SK-N-SH (cell line): ENCODE data around the gene MAD1L1. TPM values are rescaled to one million over a fixed set of nuclear protein-coding genes. Genes with fewer than 3 reads are reported as not detected.

Source experiments
- CTCF ChIA-PET: fragments of 300-600, 350-600 bp; formaldehyde crosslinking; extraction: SDS; loops from one replicate; lab custom pipeline; 2021; lab: Yijun Ruan, JAX
- POLR2A ChIA-PET: fragments of 350-600 bp; sonication (Branson Sonifier 250); formaldehyde crosslinking; extraction: SDS; loops from one replicate; lab custom pipeline; 2020; ENCODE audit warnings: antibody characterized with exemption, inconsistent platforms; lab: Yijun Ruan, JAX
- DNase-seq: peaks from one replicate; pipeline ENCODE4 v3.0.0; 2012
- H2AFZ ChIP-seq: fragments of 200-600 bp; sonication (generic); 2 replicates; pipeline ENCODE4 v1.8.1; 2016; ENCODE audit warnings: antibody characterized with exemption, mild to moderate bottlenecking, low read depth
- H3F3A ChIP-seq: fragments of 200-600 bp; sonication (generic); replicated peaks from 2 replicates; pipeline ENCODE3; 2016; ENCODE audit warnings: antibody characterized with exemption, mild to moderate bottlenecking; ENCODE audit not compliant: insufficient read depth
- H3K27ac ChIP-seq, 2 experiments: fragments of 200-500 bp in 1 of 2; fragments of 200-600 bp in 1 of 2; sonication (Bioruptor generic) in 1 of 2; sonication (generic), shearing (Covaris generic) in 1 of 2; 2 replicates each; pipeline versions ENCODE4 v1.5.1 to v1.6.1; 2014 to 2016; ENCODE audit warnings: low read depth in 2 of 2, inconsistent platforms in 1 of 2, low read length in 1 of 2, mild to moderate bottlenecking in 1 of 2, mixed read lengths in 1 of 2
- H3K27me3 ChIP-seq: fragments of 200-600 bp; sonication (generic), shearing (Covaris generic); 2 replicates; pipeline ENCODE4 v1.6.1; 2016; ENCODE audit warnings: mixed run types; ENCODE audit not compliant: insufficient read depth
- H3K36me3 ChIP-seq, 2 experiments: fragments of 200-500 bp in 1 of 2; fragments of 200-600 bp in 1 of 2; sonication (Bioruptor generic) in 1 of 2; sonication (generic) in 1 of 2; replicated peaks in 1 of 2; 2 replicates each; pipeline versions ENCODE3 to v1.5.1; 2014 to 2016; ENCODE audit warnings: low read length in 1 of 2, mild to moderate bottlenecking in 1 of 2; ENCODE audit not compliant: insufficient read depth in 2 of 2, control insufficient read depth in 1 of 2
- H3K4me1 ChIP-seq, 2 experiments: fragments of 200-500 bp in 1 of 2; fragments of 200-600 bp in 1 of 2; sonication (Bioruptor generic) in 1 of 2; sonication (generic), shearing (Covaris generic) in 1 of 2; 2 replicates each; pipeline versions ENCODE4 v1.5.1 to v1.6.1; 2014 to 2016; ENCODE audit warnings: low read depth in 1 of 2, low read length in 1 of 2, mixed run types in 1 of 2; ENCODE audit not compliant: insufficient read depth in 2 of 2, control insufficient read depth in 1 of 2
- H3K4me2 ChIP-seq: fragments of 200-600 bp; sonication (generic), shearing (Covaris generic); 2 replicates; pipeline ENCODE4 v1.6.1; 2017; ENCODE audit warnings: mixed run types
- H3K4me3 ChIP-seq, 2 experiments: fragments of 200-500 bp in 1 of 2; fragments of 200-600 bp in 1 of 2; sonication (Bioruptor generic) in 1 of 2; sonication (generic), shearing (Covaris generic) in 1 of 2; 2 replicates each; pipeline versions ENCODE4 v1.5.1 to v1.8.1; 2014 to 2016; ENCODE audit warnings: low read depth in 2 of 2, inconsistent platforms in 1 of 2, low read length in 1 of 2, mild to moderate bottlenecking in 1 of 2, mixed read lengths in 1 of 2, moderate library complexity in 1 of 2
- H3K79me2 ChIP-seq: fragments of 200-600 bp; sonication (generic); 2 replicates; pipeline ENCODE4 v1.8.1; 2017; ENCODE audit warnings: mild to moderate bottlenecking; ENCODE audit not compliant: insufficient read depth
- H3K9ac ChIP-seq: fragments of 200-600 bp; sonication (generic); 2 replicates; pipeline ENCODE4 v1.6.1; 2017; ENCODE audit warnings: mixed run types
- H3K9me2 ChIP-seq: fragments of 200-600 bp; sonication (generic); 2 replicates; pipeline ENCODE4 v1.6.1; 2017; ENCODE audit warnings: mixed run types
- H3K9me3 ChIP-seq: fragments of 200-600 bp; sonication (generic); 2 replicates; pipeline ENCODE4 v1.6.1; 2017; ENCODE audit warnings: mixed run types, mild to moderate bottlenecking, moderate library complexity
- H4K20me1 ChIP-seq: fragments of 200-600 bp; sonication (generic); 2 replicates; pipeline ENCODE4 v1.6.1; 2017; ENCODE audit warnings: mild to moderate bottlenecking, mixed run types; ENCODE audit not compliant: insufficient read depth
- CHD2 ChIP-seq: fragments of 150-350 bp; IDR thresholded peaks from 2 replicates; pipeline ENCODE4 v1.6.1; 2018; ENCODE audit warnings: low read length; ENCODE audit not compliant: partially characterized antibody
- ELF1 ChIP-seq: IDR thresholded peaks from 2 replicates; pipeline ENCODE4 v1.4.0; 2012
- EP300 ChIP-seq, 2 experiments: IDR thresholded peaks; 2 replicates each; pipeline versions ENCODE4 v1.4.0 to v1.6.1; 2012; ENCODE audit warnings: borderline replicate concordance in 1 of 2, low read depth in 1 of 2, low read length in 1 of 2
- FOSL2 ChIP-seq: IDR thresholded peaks from 2 replicates; pipeline ENCODE4 v1.4.0; 2012; ENCODE audit warnings: low read depth, mild to moderate bottlenecking, moderate library complexity, borderline replicate concordance
- FOXM1 ChIP-seq: IDR thresholded peaks from 2 replicates; pipeline ENCODE4 v1.4.0; 2012; ENCODE audit warnings: low read depth, mild to moderate bottlenecking
- GATA2 ChIP-seq: sonication (generic); formaldehyde crosslinking; IDR thresholded peaks from 2 replicates; pipeline ENCODE4 v1.5.0; 2020; ENCODE audit warnings: mild to moderate bottlenecking, missing genetic modification reagents
- JUND ChIP-seq: IDR thresholded peaks from 2 replicates; pipeline ENCODE4 v1.4.0; 2012
- MXI1 ChIP-seq: IDR thresholded peaks from 2 replicates; pipeline ENCODE4 v1.6.1; 2012; ENCODE audit warnings: mild to moderate bottlenecking, low read depth, low read length, improper control_type of control experiment
- NFIC ChIP-seq: IDR thresholded peaks from 2 replicates; pipeline ENCODE4 v1.4.0; 2012; ENCODE audit warnings: borderline replicate concordance
- POLR2AphosphoS5 ChIP-seq: IDR thresholded peaks from 2 replicates; pipeline ENCODE4 v1.6.1; 2012; ENCODE audit warnings: low read depth, low read length
- RCOR1 ChIP-seq: fragments of 150-350 bp; IDR thresholded peaks from 2 replicates; pipeline ENCODE4 v1.6.1; 2017; ENCODE audit warnings: antibody characterized with exemption, low read length
- RXRA ChIP-seq: IDR thresholded peaks from 2 replicates; pipeline ENCODE4 v1.4.0; 2012; ENCODE audit warnings: low read depth, mild to moderate bottlenecking, borderline replicate concordance
- WGBS: methylation state at CpG from one replicate; pipeline ENCODE4 v1.1.6; 2017; ENCODE audit warnings: low lambda C conversion rate; 5-methylcytosine and 5-hydroxymethylcytosine counted together
- polyA plus RNA-seq, 3 experiments: library from polyadenylated mRNA; depleted of rRNA; stranded (reverse); fragments of >200 nt; gene quantifications; 2 replicates each; pipeline ENCODE4 v1.2.3, GENCODE V29; 2012
- TF ChIP-seq, protein P1 (sequence below): fragments of 200-600 bp; sonication (generic); IDR thresholded peaks from 2 replicates; pipeline ENCODE4 v1.6.1; 2017; ENCODE audit warnings: antibody characterized with exemption, mild to moderate bottlenecking, moderate library complexity
- TF ChIP-seq, protein P2 (sequence below): IDR thresholded peaks from 2 replicates; pipeline ENCODE4 v1.4.0; 2012; ENCODE audit warnings: low read depth
- TF ChIP-seq, protein P3 (sequence below): fragments of 150-350 bp; IDR thresholded peaks from 2 replicates; pipeline ENCODE4 v1.6.1; 2017; ENCODE audit warnings: antibody characterized with exemption, low read length, low read depth, borderline replicate concordance

MAD1L1 gene
- polyA plus RNA-seq, 1 of the 3 experiments (the other 2 are of a cell fraction) = 46.2 TPM

DNA sequence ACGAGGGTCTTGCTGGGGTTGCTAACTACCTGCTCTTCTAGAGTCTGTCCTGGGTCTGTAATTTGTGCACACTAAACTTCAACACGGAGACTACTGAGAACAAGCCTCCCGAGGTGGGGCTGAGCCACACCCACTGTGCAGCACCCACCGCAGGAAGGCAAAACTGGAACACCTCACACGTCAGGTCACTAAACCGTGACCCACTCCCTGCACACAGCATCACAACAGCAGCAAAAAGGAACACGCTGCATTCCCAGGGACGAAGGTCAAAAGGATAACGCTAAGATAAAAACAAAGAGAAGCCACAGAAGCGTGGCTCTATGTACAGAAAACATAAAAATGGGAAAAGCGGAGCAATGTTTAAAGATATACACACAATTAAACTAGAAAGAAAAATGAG lies 170.1 kb downstream of the MAD1L1 start:
- 95% methylated on average over 11 of the region's 11 CpGs for WGBS
- POLR2A ChIA-PET = no interaction called here
- Histone ChIP-seq H3K27me3 (no peaks in the 10 kb centered on the region), H3K9me3 (no peaks in the 10 kb centered on the region), H3K27ac (no peak overlapping the region), H3K9ac (no peak overlapping the region)
- no peak for DNase-seq
- CTCF ChIA-PET = interaction anchor here (1.0 to 1.9 kb wide), 4 partner anchors 9 to 250 kb away, joined by 3 to 4 read pairs (median 4); no protein-coding TSS in a partner anchor
- no peak for TF ChIP-seq GATA2 (CRISPR knock-in tag)
- no peak for TF ChIP-seq FOSL2
- no peak for TF ChIP-seq MXI1
- TF ChIP-seq EP300 (IDR thresholded peaks at IDR 0.05; ENCODE audit: borderline replicate concordance in 1 of 2, low read depth in 1 of 2, low read length in 1 of 2) = no peak
- no peak for TF ChIP-seq FOXM1
- TF ChIP-seq, protein P1, sequence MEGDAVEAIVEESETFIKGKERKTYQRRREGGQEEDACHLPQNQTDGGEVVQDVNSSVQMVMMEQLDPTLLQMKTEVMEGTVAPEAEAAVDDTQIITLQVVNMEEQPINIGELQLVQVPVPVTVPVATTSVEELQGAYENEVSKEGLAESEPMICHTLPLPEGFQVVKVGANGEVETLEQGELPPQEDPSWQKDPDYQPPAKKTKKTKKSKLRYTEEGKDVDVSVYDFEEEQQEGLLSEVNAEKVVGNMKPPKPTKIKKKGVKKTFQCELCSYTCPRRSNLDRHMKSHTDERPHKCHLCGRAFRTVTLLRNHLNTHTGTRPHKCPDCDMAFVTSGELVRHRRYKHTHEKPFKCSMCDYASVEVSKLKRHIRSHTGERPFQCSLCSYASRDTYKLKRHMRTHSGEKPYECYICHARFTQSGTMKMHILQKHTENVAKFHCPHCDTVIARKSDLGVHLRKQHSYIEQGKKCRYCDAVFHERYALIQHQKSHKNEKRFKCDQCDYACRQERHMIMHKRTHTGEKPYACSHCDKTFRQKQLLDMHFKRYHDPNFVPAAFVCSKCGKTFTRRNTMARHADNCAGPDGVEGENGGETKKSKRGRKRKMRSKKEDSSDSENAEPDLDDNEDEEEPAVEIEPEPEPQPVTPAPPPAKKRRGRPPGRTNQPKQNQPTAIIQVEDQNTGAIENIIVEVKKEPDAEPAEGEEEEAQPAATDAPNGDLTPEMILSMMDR = no peak
- TF ChIP-seq, protein P2, sequence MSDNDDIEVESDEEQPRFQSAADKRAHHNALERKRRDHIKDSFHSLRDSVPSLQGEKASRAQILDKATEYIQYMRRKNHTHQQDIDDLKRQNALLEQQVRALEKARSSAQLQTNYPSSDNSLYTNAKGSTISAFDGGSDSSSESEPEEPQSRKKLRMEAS = no peak
- no peak for TF ChIP-seq JUND
- no peak for TF ChIP-seq RCOR1
- TF ChIP-seq, protein P3, sequence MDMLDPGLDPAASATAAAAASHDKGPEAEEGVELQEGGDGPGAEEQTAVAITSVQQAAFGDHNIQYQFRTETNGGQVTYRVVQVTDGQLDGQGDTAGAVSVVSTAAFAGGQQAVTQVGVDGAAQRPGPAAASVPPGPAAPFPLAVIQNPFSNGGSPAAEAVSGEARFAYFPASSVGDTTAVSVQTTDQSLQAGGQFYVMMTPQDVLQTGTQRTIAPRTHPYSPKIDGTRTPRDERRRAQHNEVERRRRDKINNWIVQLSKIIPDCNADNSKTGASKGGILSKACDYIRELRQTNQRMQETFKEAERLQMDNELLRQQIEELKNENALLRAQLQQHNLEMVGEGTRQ = no peak
- TF ChIP-seq CHD2 = no peak
- no peak for TF ChIP-seq POLR2AphosphoS5
- TF ChIP-seq, all 33 proteins: peak for 0
- peaks cover 11% of the 10 kb centered on the region for H3F3A ChIP-seq
- no peak overlapping the region for H2AFZ ChIP-seq
- H3K4me1 ChIP-seq = peaks cover 0 to 36% of the 10 kb centered on the region in 2 experiments; a peak in 2 of 4 replicates
- peaks cover 0 to 9% of the 10 kb centered on the region in 2 experiments for H3K36me3 ChIP-seq
- H4K20me1 ChIP-seq = no peaks in the 10 kb centered on the region
- no peak overlapping the region for H3K4me2 ChIP-seq
- H3K4me3 ChIP-seq = no peak overlapping the region
- H3K79me2 ChIP-seq = no peaks in the 10 kb centered on the region
- H3K9me2 ChIP-seq = no peaks in the 10 kb centered on the region

DNA sequence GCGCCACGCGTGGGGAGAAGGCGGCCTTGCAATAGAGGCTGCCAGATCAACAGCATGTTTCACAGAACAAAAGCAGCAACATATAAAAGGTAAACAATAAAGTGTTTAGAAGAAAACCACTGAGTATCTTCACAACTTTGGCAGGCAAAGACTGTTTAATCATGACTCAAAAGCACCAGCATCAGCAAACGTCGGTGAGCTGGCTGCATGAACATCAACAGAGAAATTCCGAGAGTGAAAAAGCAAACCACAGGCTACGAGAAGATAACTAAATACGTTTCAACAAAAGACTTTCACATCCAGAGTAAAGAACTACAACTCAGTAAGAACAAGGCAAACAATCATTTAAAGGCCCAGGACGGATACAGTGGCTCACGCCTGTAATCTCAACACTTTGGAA lies 172.0 kb downstream of the MAD1L1 start:
- CTCF ChIA-PET = no interaction called here
- WGBS = 99% methylated on average over 11 of the region's 11 CpGs
- Histone ChIP-seq H3K4me2 (no peak overlapping the region), H2AFZ (no peak overlapping the region), H3K9ac (no peak overlapping the region), H3K9me3 (no peaks in the 10 kb centered on the region), H3K4me1 (peaks cover 0 to 27% of the 10 kb centered on the region in 2 experiments; a peak in 2 of 4 replicates), H3K9me2 (no peaks in the 10 kb centered on the region), H3F3A (peaks cover 11% of the 10 kb centered on the region), H3K36me3 (peaks cover 0 to 3% of the 10 kb centered on the region in 2 experiments)
- DNase-seq = no peak
- TF ChIP-seq, protein P2 = no peak
- no peak for TF ChIP-seq RXRA
- TF ChIP-seq RCOR1 = no peak
- no peak for TF ChIP-seq NFIC
- no peak for TF ChIP-seq CHD2
- TF ChIP-seq ELF1 = no peak
- no peak for TF ChIP-seq GATA2 (CRISPR knock-in tag)
- no peak for TF ChIP-seq FOXM1
- TF ChIP-seq, all 33 proteins: peak for 0
- no peaks in the 10 kb centered on the region for H3K27me3 ChIP-seq
- no peaks in the 10 kb centered on the region for H3K79me2 ChIP-seq
- no peak overlapping the region for H3K27ac ChIP-seq
- no peaks in the 10 kb centered on the region for H4K20me1 ChIP-seq
- H3K4me3 ChIP-seq = no peak overlapping the region; a peak in 1 of 4 replicates
- POLR2A ChIA-PET = no interaction called here
